NCI-H345 treated with DMSO at 0.1 percent for 48 hours (cell line): ENCODE measurements around the gene EBI3.
"Not testable (repeated sequence)": the region's sequence is repeated elsewhere in the genome, so short reads cannot be mapped to it uniquely, and the experiment has no call there.

Experiments
- DNase-seq: peaks from one replicate; lab custom pipeline; 2025; ENCODE audit not compliant: unreplicated experiment; lab: John Stamatoyannopoulos, UW

Gene EBI3

GRCh38 chr19:4229179-4229931, at the start of gene EBI3:
TSS of gene EBI3 (plus strand) at chr19:4229523. CDS start at chr19:4229551, 28 bp downstream.
- DNase-seq, result no peak

GRCh38 chr19:4181053-4181508, 48.2 kb upstream of the EBI3 start:
- no peak for DNase-seq

GRCh38 chr19:4182084-4182810, 47.1 kb upstream of the EBI3 start, which contains the start of the genes ANKRD24 and SIRT6:
TSS of gene ANKRD24 (plus strand) at chr19:4182689. CDS start at chr19:4186426, 3,737 bp downstream.
TSS of gene SIRT6 (minus strand) at chr19:4182563. CDS start at chr19:4182539, 24 bp downstream.
- peak; percentile 86 for DNase-seq

- peak; percentile 65 for DNase-seq
These were observed 45.2 kb upstream of the EBI3 start for GRCh38 chr19:4183967-4184717.

GRCh38 chr19:4184718-4185352, 44.5 kb upstream of the EBI3 start:
- no peak for DNase-seq

GRCh38 chr19:4185413-4186086, 43.8 kb upstream of the EBI3 start:
- no peak for DNase-seq

- DNase-seq, result no peak
These were observed 43.0 kb upstream of the EBI3 start for GRCh38 chr19:4186087-4186993.

- DNase-seq, result no peak
These were observed 41.8 kb upstream of the EBI3 start for GRCh38 chr19:4187313-4188122.

- DNase-seq, result no peak
These were observed 39.7 kb upstream of the EBI3 start for GRCh38 chr19:4189641-4190040.

- not testable (repeated sequence) for DNase-seq
These were observed 36.8 kb upstream of the EBI3 start for GRCh38 chr19:4192537-4192936.

GRCh38 chr19:4194353-4194752, 35.0 kb upstream of the EBI3 start:
- DNase-seq, result no peak

GRCh38 chr19:4196009-4196408, 33.3 kb upstream of the EBI3 start:
- no peak for DNase-seq

GRCh38 chr19:4196587-4197148, 32.7 kb upstream of the EBI3 start:
- DNase-seq, result no peak

GRCh38 chr19:4197228-4197624, 32.1 kb upstream of the EBI3 start:
- DNase-seq, result no peak

- DNase-seq, result no peak
These were observed 31.5 kb upstream of the EBI3 start for GRCh38 chr19:4197625-4198466.

GRCh38 chr19:4198467-4199126, 30.7 kb upstream of the EBI3 start:
- no peak for DNase-seq
